K562 (cell line): ENCODE measurements around the gene CTIF.

ENCODE experiments used
- CTCF ChIP-seq, 3 experiments: IDR thresholded peaks in 2 of 3; conservative IDR thresholded peaks in 1 of 3; 2 replicates each; pipeline ENCODE4 v1.5.1; 2011 to 2012; ENCODE audit warnings: low read length in 3 of 3, mild to moderate bottlenecking in 3 of 3, control low read depth in 2 of 3, improper control_type of control experiment in 1 of 3, inconsistent platforms in 1 of 3, low read depth in 1 of 3, mixed read lengths in 1 of 3, moderate library complexity in 1 of 3; ENCODE audit not compliant: insufficient read depth in 2 of 3
- MAFG ChIP-seq: fragments of 450-650 bp; conservative IDR thresholded peaks from 2 replicates; pipeline ENCODE4 v1.6.1; 2016; ENCODE audit warnings: missing genetic modification characterization, missing compliant biosample characterization
- POLR2AphosphoS5 ChIP-seq: IDR thresholded peaks from 2 replicates; pipeline ENCODE4 v1.6.1; 2011; ENCODE audit warnings: mild to moderate bottlenecking, low read depth, low read length, moderate library complexity; ENCODE audit not compliant: control insufficient read depth, insufficient read depth
- RNF2 ChIP-seq: sonication (generic); IDR thresholded peaks from 2 replicates; pipeline ENCODE4 v1.6.1; 2016
- SMARCA4 ChIP-seq: fragments of 450-650 bp; IDR thresholded peaks from 2 replicates; pipeline ENCODE4 v1.6.1; 2016
- SMARCA5 ChIP-seq: fragments of 450-650 bp; IDR thresholded peaks from 2 replicates; pipeline ENCODE4 v1.6.1; 2016
- U2AF2 ChIP-seq: fragments of 200-400 bp; formaldehyde crosslinking; optimal IDR thresholded peaks from 2 replicates; pipeline ENCODE3; 2017; ENCODE audit warnings: low read depth, mild to moderate bottlenecking, low read length
- TF ChIP-seq, protein P1 (sequence below): sonication (generic); IDR thresholded peaks from 2 replicates; pipeline ENCODE4 v1.6.1; 2016

GRCh38 chr18:48776156-48776555, 237.3 kb downstream of the CTIF start:
- no peak for TF ChIP-seq U2AF2
- TF ChIP-seq SMARCA5: no peak
- TF ChIP-seq SMARCA4: no peak
- no peak for TF ChIP-seq CTCF (IDR thresholded peaks at IDR 0.05 in 2 of 3, conservative IDR thresholded peaks at IDR 0.05 in 1 of 3; ENCODE audit: insufficient read depth in 2 of 3, low read depth in 1 of 3, low read length in 3 of 3)
- no peak for TF ChIP-seq POLR2AphosphoS5
- no peak for TF ChIP-seq RNF2
- TF ChIP-seq, protein P1, sequence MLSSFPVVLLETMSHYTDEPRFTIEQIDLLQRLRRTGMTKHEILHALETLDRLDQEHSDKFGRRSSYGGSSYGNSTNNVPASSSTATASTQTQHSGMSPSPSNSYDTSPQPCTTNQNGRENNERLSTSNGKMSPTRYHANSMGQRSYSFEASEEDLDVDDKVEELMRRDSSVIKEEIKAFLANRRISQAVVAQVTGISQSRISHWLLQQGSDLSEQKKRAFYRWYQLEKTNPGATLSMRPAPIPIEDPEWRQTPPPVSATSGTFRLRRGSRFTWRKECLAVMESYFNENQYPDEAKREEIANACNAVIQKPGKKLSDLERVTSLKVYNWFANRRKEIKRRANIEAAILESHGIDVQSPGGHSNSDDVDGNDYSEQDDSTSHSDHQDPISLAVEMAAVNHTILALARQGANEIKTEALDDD: no peak
- no peak for TF ChIP-seq MAFG (tag)
